HepG2 (cell line): ENCODE results near the gene PFKFB4. TPM values are rescaled to one million over a fixed set of nuclear protein-coding genes. Genes with fewer than 3 reads are reported as not detected.

Experiments used
- ATAC-seq: fragments of 200-7000 bp; cut with Tn5 transposase; 3 replicates; pipeline ENCODE4 v1.9.1; 2020; ENCODE audit warnings: mild to moderate bottlenecking, moderate library complexity
- BruUV-seq: library from RNA; stranded (reverse); fragments of 400-500 nt; replicated peaks from 2 replicates; lab custom pipeline; 2021; lab: Mats Ljungman, UMichigan
- CTCF ChIA-PET: fragments of 300-600 bp; formaldehyde crosslinking; extraction: SDS; loops from one replicate; lab custom pipeline; 2021; ENCODE audit warnings: low total read pairs, inconsistent platforms, low intra/inter-chr PET ratio; lab: Yijun Ruan, JAX
- POLR2A ChIA-PET: fragments of 350-600 bp; sonication (Branson Sonifier 250); formaldehyde crosslinking; loops from one replicate; lab custom pipeline; 2020; ENCODE audit warnings: antibody characterized with exemption, inconsistent platforms; lab: Yijun Ruan, JAX
- DNase-seq: peaks from one replicate; pipeline ENCODE4 v3.0.0-alpha.2; 2015; ENCODE audit warnings: low spot score
- FAIRE-seq: peaks from 3 replicates; lab custom pipeline; 2011; peaks lifted over from hg19 to GRCh38; lab: Jason Lieb, UNC
- H2AFZ ChIP-seq: one replicate; pipeline ENCODE4 v1.6.1; 2011; ENCODE audit warnings: low read length, inconsistent platforms
- H3K27ac ChIP-seq: fragments of 300-600 bp; 3 replicates; pipeline ENCODE4 v1.8.0; 2011; ENCODE audit warnings: mixed run types, mild to moderate bottlenecking, mixed read lengths, low read length, inconsistent platforms; ENCODE audit not compliant: insufficient read depth; ENCODE audit errors: extremely low read length
- H3K27me3 ChIP-seq, 2 experiments: fragments of 200-600 bp in 1 of 2; 2 replicates in 1 of 2; 3 replicates in 1 of 2; pipeline versions ENCODE4 v1.6.0 to v1.8.0; 2011; ENCODE audit warnings: low read length in 2 of 2, mild to moderate bottlenecking in 2 of 2, moderate library complexity in 2 of 2, inconsistent platforms in 1 of 2; ENCODE audit not compliant: insufficient read depth in 2 of 2, control insufficient read depth in 1 of 2
- H3K36me3 ChIP-seq, 2 experiments: fragments of 200-600 bp in 1 of 2; replicated peaks in 1 of 2; 2 replicates in 1 of 2; 3 replicates in 1 of 2; pipeline versions ENCODE4 v1.5.1 to v1.8.0; 2011; ENCODE audit warnings: low read length in 2 of 2, inconsistent platforms in 1 of 2; ENCODE audit not compliant: insufficient read depth in 2 of 2, control insufficient read depth in 1 of 2
- H3K4me1 ChIP-seq: 2 replicates; pipeline ENCODE4 v1.5.1; 2012; ENCODE audit warnings: low read length, inconsistent platforms; ENCODE audit not compliant: insufficient read depth
- H3K4me2 ChIP-seq: 2 replicates; pipeline ENCODE4 v1.6.0; 2011; ENCODE audit warnings: low read depth, low read length, inconsistent platforms
- H3K4me3 ChIP-seq, 3 experiments: fragments of 200-600 bp in 1 of 3; sonication (generic), shearing (Covaris generic) in 1 of 3; replicated peaks in 1 of 3; 2 replicates each; pipeline ENCODE4 v1.5.1; 2011 to 2016; ENCODE audit warnings: low read length in 3 of 3, inconsistent platforms in 2 of 3, low read depth in 2 of 3, mild to moderate bottlenecking in 2 of 3, control low read depth in 1 of 3, mixed read lengths in 1 of 3; ENCODE audit not compliant: insufficient read depth in 1 of 3
- H3K79me2 ChIP-seq: one replicate; pipeline ENCODE4 v1.6.1; 2011; ENCODE audit warnings: low read length, inconsistent platforms; ENCODE audit not compliant: insufficient read depth
- H3K9ac ChIP-seq: 2 replicates; pipeline ENCODE4 v1.6.0; 2011; ENCODE audit warnings: mild to moderate bottlenecking, low read depth, low read length, inconsistent platforms; ENCODE audit not compliant: insufficient read depth
- H3K9me3 ChIP-seq: 2 replicates; pipeline ENCODE4 v1.5.1; 2012; ENCODE audit warnings: mild to moderate bottlenecking, low read length
- H4K20me1 ChIP-seq: 2 replicates; pipeline ENCODE4 v1.6.0; 2011; ENCODE audit warnings: inconsistent platforms, mild to moderate bottlenecking, low read length, moderate library complexity; ENCODE audit not compliant: insufficient read depth
- BCL6 ChIP-seq: IDR thresholded peaks from 2 replicates; pipeline ENCODE4 v1.6.1; 2016; ENCODE audit warnings: missing genetic modification reagents, missing compliant biosample characterization
- EED ChIP-seq: sonication (generic); formaldehyde crosslinking; IDR thresholded peaks from 2 replicates; pipeline ENCODE4 v1.5.0; 2020; ENCODE audit warnings: mild to moderate bottlenecking, missing genetic modification reagents
- HDAC1 ChIP-seq: sonication (generic); formaldehyde crosslinking; IDR thresholded peaks from 2 replicates; pipeline ENCODE4 v1.5.1; 2020; ENCODE audit warnings: mild to moderate bottlenecking, missing genetic modification reagents
- MED13 ChIP-seq: sonication (generic); formaldehyde crosslinking; IDR thresholded peaks from 2 replicates; pipeline ENCODE4 v1.5.0; 2020; ENCODE audit warnings: missing genetic modification reagents
- POGK ChIP-seq: sonication (generic); formaldehyde crosslinking; conservative IDR thresholded peaks from 2 replicates; pipeline ENCODE4 v1.8.0; 2022; ENCODE audit warnings: mild to moderate bottlenecking, moderate library complexity, missing genetic modification reagents
- POLR2AphosphoS5 ChIP-seq: IDR thresholded peaks from 2 replicates; pipeline ENCODE4 v1.6.1; 2012; ENCODE audit warnings: low read depth, low read length
- POLR2G ChIP-seq: fragments of 200-400 bp; formaldehyde crosslinking; IDR thresholded peaks from 2 replicates; pipeline ENCODE4 v1.6.1; 2018; ENCODE audit warnings: mild to moderate bottlenecking, low read depth, low read length, moderate library complexity
- TGIF2 ChIP-seq: IDR thresholded peaks from 2 replicates; pipeline ENCODE4 v1.6.1; 2016; ENCODE audit warnings: control low read depth, missing compliant biosample characterization
- ZC3H13 ChIP-seq: sonication (generic); formaldehyde crosslinking; IDR thresholded peaks from 2 replicates; pipeline ENCODE4 v1.8.1; 2023; ENCODE audit warnings: mild to moderate bottlenecking, missing genetic modification reagents, moderate library complexity
- ZFP90 ChIP-seq: sonication (generic); formaldehyde crosslinking; IDR thresholded peaks from 2 replicates; pipeline ENCODE4 v1.8.0; 2022; ENCODE audit warnings: missing genetic modification reagents, mild to moderate bottlenecking, inconsistent platforms, borderline replicate concordance
- ZNF367 ChIP-seq: sonication (generic); formaldehyde crosslinking; IDR thresholded peaks from 2 replicates; pipeline ENCODE4 v1.4.0; 2020; ENCODE audit warnings: missing genetic modification reagents, borderline replicate concordance
- ZNF468 ChIP-seq: sonication (generic); formaldehyde crosslinking; IDR thresholded peaks from 2 replicates; pipeline ENCODE4 v1.8.0; 2022; ENCODE audit warnings: mild to moderate bottlenecking, moderate library complexity, missing genetic modification reagents
- WGBS: methylation state at CpG from one replicate; pipeline ENCODE4 v1.1.6; 2017; ENCODE audit warnings: low lambda C conversion rate; 5-methylcytosine and 5-hydroxymethylcytosine counted together
- in situ Hi-C: cut with HindIII; loops from 2 replicates; pipeline ENCODE4 v1.10.0; 2017; ENCODE audit warnings: low pct_unique_long_range_greater_than_20kb; ENCODE audit not compliant: extremely low pct_ligation_motif_present
- intact Hi-C: fragments of 100-400 bp; cut with micrococcal nuclease; formaldehyde crosslinking; loops from one replicate; pipeline ENCODE4 v1.10.0; 2022; ENCODE audit not compliant: unreplicated experiment
- polyA plus RNA-seq, 8 experiments: library from polyadenylated mRNA; depleted of rRNA in 3 of 8; stranded (reverse) in 7 of 8; unstranded in 1 of 8; fragments of >200 nt; fragmentation: Illumina TruSeq in 4 of 8; extraction: Trizol in 4 of 8; gene quantifications; 2 replicates each; pipeline versions ENCODE4 v1.2.1 to v1.2.3, GENCODE V29; 2011 to 2016; ENCODE audit warnings: low read depth in 4 of 8, missing spikeins in 1 of 8, mixed read lengths in 1 of 8; ENCODE audit not compliant: insufficient read depth in 1 of 8
- total RNA-seq, 5 experiments: library from RNA; depleted of rRNA; stranded (reverse); fragments of >200 nt; fragmentation: Illumina TruSeq; extraction: Trizol; gene quantifications; 2 replicates each; pipeline ENCODE4 v1.2.3, GENCODE V29; 2016; ENCODE audit warnings: low read depth in 1 of 5

The PFKFB4 gene
- total and polyA plus RNA-seq, 2 of the 13 experiments (the other 11 are each of a cell fraction or from before 2014, with no cell fraction given), result 7.1 to 103 TPM

- in situ Hi-C loops (no loop called here), intact Hi-C loops (no loop called here)
- DNase-seq (no peak), ATAC-seq (no peak), FAIRE-seq (no peak)
- Histone ChIP-seq H3K36me3 (peaks cover 11 to 23% of the 10 kb centered on the region in 2 experiments; a peak in 4 of 5 replicates), H4K20me1 (no peaks in the 10 kb centered on the region), H3K27ac (no peak overlapping the region), H3K9me3 (no peaks in the 10 kb centered on the region), H3K4me2 (no peak overlapping the region), H3K79me2 (no peaks in the 10 kb centered on the region), H3K9ac (no peak overlapping the region), H3K4me3 (no peak overlapping the region), H2AFZ (no peak overlapping the region), H3K27me3 (no peaks in the 10 kb centered on the region), H3K4me1 (no peaks in the 10 kb centered on the region)
- ChIA-PET CTCF (no interaction called here), POLR2A (no interaction called here)
- TF ChIP-seq ZNF468, result no peak
- no peak for TF ChIP-seq TGIF2 (CRISPR knock-in tag)
- TF ChIP-seq ZC3H13 (CRISPR knock-in tag), result 0 out of 2 replicates have a peak, but pooled peaks have one; percentile 22
- no peak for TF ChIP-seq ZNF367 (CRISPR knock-in tag)
- no TSS peak for BruUV-seq
- 38% methylated on average over 1 of the region's 6 CpGs for WGBS
Measured at GRCh38 chr3:48518069-48518468, 38.5 kb downstream of the PFKFB4 start.

- TF ChIP-seq EED (CRISPR knock-in tag) (no peak), POLR2AphosphoS5 (0 out of 2 replicates have a peak, but pooled peaks have one; percentile 25), HDAC1 (no peak), BCL6 (CRISPR knock-in tag) (no peak), POLR2G (peak; percentile 46), POGK (CRISPR knock-in tag) (no peak), MED13 (CRISPR knock-in tag) (no peak), ZFP90 (CRISPR knock-in tag) (no peak)
- no peaks in the 10 kb centered on the region for H3K27me3 ChIP-seq
- POLR2A ChIA-PET, result no interaction called here
- intact Hi-C loops (no loop called here), in situ Hi-C loops (no loop called here)
- no peaks in the 10 kb centered on the region for H3K9me3 ChIP-seq
- whole genome bisulfite sequencing, result 77% methylated on average over 5 of the region's 8 CpGs
- ATAC-seq, result no peak
- no peak for FAIRE-seq
- peaks cover 7 to 19% of the 10 kb centered on the region in 2 experiments; a peak in 4 of 5 replicates for H3K36me3 ChIP-seq
- DNase-seq, result no peak
- no peak overlapping the region for H3K9ac ChIP-seq
- H3K79me2 ChIP-seq, result no peaks in the 10 kb centered on the region
- no peak overlapping the region for H3K4me3 ChIP-seq
- no peak overlapping the region for H3K27ac ChIP-seq
- CTCF ChIA-PET, result no interaction called here
- no TSS peak for BruUV-seq
- no peaks in the 10 kb centered on the region for H4K20me1 ChIP-seq
- H2AFZ ChIP-seq, result no peak overlapping the region
- no peaks in the 10 kb centered on the region for H3K4me1 ChIP-seq
- no peak overlapping the region for H3K4me2 ChIP-seq
Measured at GRCh38 chr3:48516571-48516970, 40.0 kb downstream of the PFKFB4 start.
